Measurements from ENCODE around the gene ARAP1.

- TF ChIP-seq EP300 (conservative IDR thresholded peaks at IDR 0.05; ENCODE audit: poor library complexity, severe bottlenecking) (no peak), POLR2AphosphoS5 (IDR thresholded peaks at IDR 0.05) (no peak), CTCF (IDR thresholded peaks at IDR 0.05; ENCODE audit: poor library complexity, severe bottlenecking) (no peak), SMC3 (conservative IDR thresholded peaks at IDR 0.05; ENCODE audit: poor library complexity) (no peak)
Measured at GRCh38 chr11:72779495-72780128, 27.4 kb upstream of the ARAP1 start.

Data from neural cell (in vitro differentiated cells).